MG63 (cell line): ENCODE measurements around the gene ATP5PB. TPM values are rescaled to one million over a fixed set of nuclear protein-coding genes. Genes with fewer than 3 reads are reported as not detected.

Experiments used
- DNase-seq: peaks from one replicate; pipeline ENCODE4 v3.0.0-alpha.2; 2020
- H3K27me3 ChIP-seq: fragments of 250-450 bp; sonication (Bioruptor Pico); 2 replicates; pipeline ENCODE4 v1.5.1; 2020; ENCODE audit warnings: mild to moderate bottlenecking, moderate library complexity
- H3K36me3 ChIP-seq: fragments of 250-450 bp; sonication (Bioruptor Pico); 2 replicates; pipeline ENCODE4 v1.5.1; 2020; ENCODE audit warnings: mild to moderate bottlenecking, moderate library complexity
- H3K4me3 ChIP-seq: fragments of 250-450 bp; sonication (Bioruptor Pico); 2 replicates; pipeline ENCODE4 v1.5.1; 2020; ENCODE audit warnings: mild to moderate bottlenecking, moderate library complexity
- H3K9me3 ChIP-seq: fragments of 250-450 bp; sonication (Bioruptor Pico); 2 replicates; pipeline ENCODE4 v1.5.1; 2020; ENCODE audit warnings: mild to moderate bottlenecking, moderate library complexity
- total RNA-seq: library from RNA; depleted of rRNA; stranded (reverse); fragments of >200 nt; shearing (Covaris generic); gene quantifications from 2 replicates; pipeline ENCODE4 v1.2.3, GENCODE V29; 2014; ENCODE audit warnings: low replicate concordance

The ATP5PB gene
- total RNA-seq, 1 experiment from 2014 or later, result 880 TPM

GRCh38 chr1:111439461-111440351 lies 9.6 kb upstream of the ATP5PB start:
- no peaks in the 10 kb centered on the region for H3K27me3 ChIP-seq
- H3K4me3 ChIP-seq, result no peak overlapping the region
- H3K36me3 ChIP-seq, result peaks cover 63% of the 10 kb centered on the region
- DNase-seq, result no peak
- H3K9me3 ChIP-seq, result no peaks in the 10 kb centered on the region

GRCh38 chr1:111441573-111442192 lies 7.6 kb upstream of the ATP5PB start:
- H3K4me3 ChIP-seq, result no peak overlapping the region
- no peaks in the 10 kb centered on the region for H3K9me3 ChIP-seq
- no peak for DNase-seq
- H3K36me3 ChIP-seq, result peaks cover 83% of the 10 kb centered on the region
- H3K27me3 ChIP-seq, result no peaks in the 10 kb centered on the region

- no peak for DNase-seq
- H3K9me3 ChIP-seq, result no peaks in the 10 kb centered on the region
- no peaks in the 10 kb centered on the region for H3K27me3 ChIP-seq
- H3K36me3 ChIP-seq, result peaks cover 91% of the 10 kb centered on the region
- no peak overlapping the region for H3K4me3 ChIP-seq
Measured at GRCh38 chr1:111442457-111442856, 6.8 kb upstream of the ATP5PB start.

- Histone ChIP-seq H3K27me3 (no peaks in the 10 kb centered on the region), H3K4me3 (no peak overlapping the region), H3K9me3 (no peaks in the 10 kb centered on the region), H3K36me3 (peaks cover 86% of the 10 kb centered on the region)
- no peak for DNase-seq
Measured at GRCh38 chr1:111444031-111444430, 5.2 kb upstream of the ATP5PB start.

GRCh38 chr1:111446546-111446945 lies 2.7 kb upstream of the ATP5PB start:
- DNase-seq, result no peak
- no peaks in the 10 kb centered on the region for H3K27me3 ChIP-seq
- peaks cover 81% of the 10 kb centered on the region for H3K36me3 ChIP-seq
- no peak overlapping the region for H3K4me3 ChIP-seq
- H3K9me3 ChIP-seq, result no peaks in the 10 kb centered on the region

- Histone ChIP-seq H3K9me3 (no peaks in the 10 kb centered on the region), H3K36me3 (peaks cover 78% of the 10 kb centered on the region), H3K4me3 (peak overlapping the region; percentile 98), H3K27me3 (no peaks in the 10 kb centered on the region)
- no peak for DNase-seq
Measured at GRCh38 chr1:111446967-111447892, 2.0 kb upstream of the ATP5PB start.

- DNase-seq, result peak; percentile 41
- H3K9me3 ChIP-seq, result no peaks in the 10 kb centered on the region
- peaks cover 77% of the 10 kb centered on the region for H3K36me3 ChIP-seq
- peak overlapping the region; percentile 98 for H3K4me3 ChIP-seq
- H3K27me3 ChIP-seq, result no peaks in the 10 kb centered on the region
Measured at GRCh38 chr1:111448482-111448917, 764 bp upstream of the ATP5PB start.

- no peak for DNase-seq
- no peaks in the 10 kb centered on the region for H3K27me3 ChIP-seq
- no peaks in the 10 kb centered on the region for H3K9me3 ChIP-seq
- peaks cover 79% of the 10 kb centered on the region for H3K36me3 ChIP-seq
- peak overlapping the region; percentile 98 for H3K4me3 ChIP-seq
Measured at GRCh38 chr1:111449703-111450017, 396 bp downstream of the ATP5PB start.

GRCh38 chr1:111450185-111450584 lies 921 bp downstream of the ATP5PB start:
- peaks cover 79% of the 10 kb centered on the region for H3K36me3 ChIP-seq
- H3K9me3 ChIP-seq, result no peaks in the 10 kb centered on the region
- no peak for DNase-seq
- no peaks in the 10 kb centered on the region for H3K27me3 ChIP-seq
- peak overlapping the region; percentile 98 for H3K4me3 ChIP-seq

- H3K9me3 ChIP-seq, result no peaks in the 10 kb centered on the region
- no peak overlapping the region for H3K4me3 ChIP-seq
- peaks cover 79% of the 10 kb centered on the region for H3K36me3 ChIP-seq
- H3K27me3 ChIP-seq, result no peaks in the 10 kb centered on the region
- DNase-seq, result no peak
Measured at GRCh38 chr1:111452581-111452980, 3.3 kb downstream of the ATP5PB start.

- Histone ChIP-seq H3K36me3 (peaks cover 88% of the 10 kb centered on the region), H3K4me3 (no peak overlapping the region), H3K9me3 (no peaks in the 10 kb centered on the region), H3K27me3 (no peaks in the 10 kb centered on the region)
- DNase-seq, result no peak
Measured at GRCh38 chr1:111453706-111454105, 4.4 kb downstream of the ATP5PB start.

- Histone ChIP-seq H3K36me3 (peaks cover 94% of the 10 kb centered on the region), H3K9me3 (no peaks in the 10 kb centered on the region)
- DNase-seq, result no peak
Measured at GRCh38 chr1:111454859-111455641, 5.8 kb downstream of the ATP5PB start.

GRCh38 chr1:111455642-111456031 lies 6.4 kb downstream of the ATP5PB start:
- H3K4me3 ChIP-seq, result no peak overlapping the region
- H3K27me3 ChIP-seq, result no peaks in the 10 kb centered on the region
- H3K36me3 ChIP-seq, result peaks cover 94% of the 10 kb centered on the region
- no peak for DNase-seq
- H3K9me3 ChIP-seq, result no peaks in the 10 kb centered on the region

More at GRCh38 chr1:111454859-111455641, 5.8 kb downstream of the ATP5PB start:
- Histone ChIP-seq H3K4me3 (no peak overlapping the region), H3K27me3 (no peaks in the 10 kb centered on the region)

GRCh38 chr1:111461765-111462164 lies 12.5 kb downstream of the ATP5PB start:
- Histone ChIP-seq H3K36me3 (peaks cover 65% of the 10 kb centered on the region), H3K9me3 (no peaks in the 10 kb centered on the region), H3K27me3 (no peaks in the 10 kb centered on the region), H3K4me3 (no peak overlapping the region)
- DNase-seq, result no peak

- Histone ChIP-seq H3K36me3 (peaks cover 61% of the 10 kb centered on the region), H3K27me3 (no peaks in the 10 kb centered on the region), H3K4me3 (no peak overlapping the region), H3K9me3 (no peaks in the 10 kb centered on the region)
- DNase-seq, result no peak
Measured at GRCh38 chr1:111462370-111463028, 13.2 kb downstream of the ATP5PB start.
